Stomach (tissue), 9 donors: ENCODE data around the gene TTC7B. TPM values are rescaled to one million over a fixed set of nuclear protein-coding genes. Genes with fewer than 3 reads are reported as not detected.

Experiments used
- DNase-seq, 2 donors: peaks; one replicate each; pipeline versions ENCODE4 v3.0.0 to v3.0.0-alpha.2; 2013 to 2019
- H3K27ac ChIP-seq, 5 donors: fragments of 200-600 bp in 4 of 5; sonication (generic) in 4 of 5; one replicate each; pipeline ENCODE4 v1.5.1; 2013 to 2019; ENCODE audit warnings: mild to moderate bottlenecking in 1 of 5, moderate library complexity in 1 of 5
- H3K27me3 ChIP-seq, 3 donors: fragments of 200-600 bp; sonication (generic); one replicate each; pipeline ENCODE4 v1.5.1; 2017 to 2019; ENCODE audit warnings: mixed run types in 1 of 3
- H3K36me3 ChIP-seq, 4 donors: fragments of 200-600 bp; sonication (generic); 1 replicate in 3 of 4; 2 replicates in 1 of 4; pipeline ENCODE4 v1.5.1; 2016 to 2019
- H3K4me1 ChIP-seq, 4 donors: fragments of 200-600 bp; sonication (generic); one replicate each; pipeline ENCODE4 v1.5.1; 2016 to 2019
- H3K4me3 ChIP-seq, 4 donors: fragments of 200-600 bp; sonication (generic) in 3 of 4; one replicate each; pipeline ENCODE4 v1.5.1; 2016 to 2019; ENCODE audit warnings: mild to moderate bottlenecking in 1 of 4
- H3K9me3 ChIP-seq, 4 donors: fragments of 200-600 bp; sonication (generic); one replicate each; pipeline ENCODE4 v1.5.1; 2016 to 2019
- EP300 ChIP-seq: sonication (generic); formaldehyde crosslinking; IDR thresholded peaks from one replicate; pipeline ENCODE4 v1.6.1; 2017; ENCODE audit warnings: antibody characterized with exemption
- POLR2A ChIP-seq, 4 donors: fragments of 450-650 bp; IDR thresholded peaks; one replicate each; pipeline ENCODE4 v1.6.1; 2016; ENCODE audit warnings: antibody characterized with exemption in 4 of 4, control low read depth in 2 of 4, mild to moderate bottlenecking in 1 of 4, moderate library complexity in 1 of 4
- POLR2AphosphoS5 ChIP-seq, 3 donors: sonication (generic); formaldehyde crosslinking; IDR thresholded peaks; one replicate each; pipeline ENCODE4 v1.6.1; 2016; ENCODE audit warnings: antibody characterized with exemption in 3 of 3
- WGBS, 5 donors: extraction: QIAGEN DNeasy Blood & Tissue Kit in 3 of 5; methylation state at CpG; one replicate each; pipeline versions ENCODE4 v1.1.5 to v1.1.7; 2013 to 2018; 5-methylcytosine and 5-hydroxymethylcytosine counted together
- intact Hi-C: fragments of 100-400 bp; cut with DNase I; formaldehyde crosslinking; loops from one replicate; pipeline ENCODE4 v1.15.1; 2023; ENCODE audit warnings: low total_unique reads
- polyA plus RNA-seq, 3 donors: library from polyadenylated mRNA; stranded (reverse); fragments of 200-250 nt; gene quantifications; one replicate each; pipeline ENCODE4 v1.2.3, GENCODE V29; 2013
- total RNA-seq, 5 donors: library from RNA; depleted of rRNA; stranded (reverse); fragments of >200 nt; gene quantifications; one replicate each; pipeline versions ENCODE4 v1.1.0 to v1.2.3, GENCODE V29; 2014 to 2016
- TF ChIP-seq, protein P1 (sequence below), 7 experiments: fragments of 450-650 bp in 4 of 7; fragments of 200-600 bp in 3 of 7; sonication (generic) in 3 of 7; IDR thresholded peaks; one replicate each; pipeline ENCODE4 v1.5.1; 2016 to 2019; ENCODE audit warnings: antibody characterized with exemption in 7 of 7, control low read depth in 2 of 7, mild to moderate bottlenecking in 1 of 7
- donor health status: healthy with polysubstance abuse.
- donor health status: Bipolar disorder and iron deficiency.
- donor health status: healthy.

Gene TTC7B
- total and polyA plus RNA-seq, 8 donors: 6.8 to 110 (median 17.7) TPM

DNA sequence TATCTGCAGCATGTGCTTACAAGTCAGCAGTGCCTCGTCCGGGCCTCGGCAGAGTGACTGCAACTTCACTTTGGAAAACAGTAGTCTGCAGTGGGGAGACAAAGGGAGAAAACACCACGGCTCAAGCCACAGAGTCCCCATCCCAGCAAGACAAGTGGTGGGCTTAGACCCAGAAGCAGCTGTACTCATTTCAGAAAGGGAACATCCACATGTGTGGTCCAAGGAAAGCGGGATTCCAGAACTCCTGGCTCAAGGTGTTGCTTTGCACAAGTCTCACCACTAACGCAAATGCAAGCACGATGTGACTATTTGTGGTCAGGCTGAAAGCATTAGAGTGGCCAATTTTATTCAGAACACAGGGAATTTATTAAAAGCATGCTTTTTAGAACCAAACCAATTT is 198.3 kb downstream of the TTC7B start:
- Histone ChIP-seq H3K36me3 (peaks cover 0 to 46% (median 10%) of the 10 kb centered on the region in 4 donors), H3K27me3 (no peaks in the 10 kb centered on the region), H3K4me1 (peaks cover 0 to 14% (median 4%) of the 10 kb centered on the region in 4 donors), H3K9me3 (no peaks in the 10 kb centered on the region), H3K27ac (no peak overlapping the region), H3K4me3 (no peak overlapping the region)
- DNase-seq: no peak
- WGBS, 5 donors: 84 to 95% (median 88%) methylated on average over 7 of the region's 7 CpGs
- no peak for TF ChIP-seq POLR2A (IDR thresholded peaks at IDR 0.05)
- TF ChIP-seq EP300: no peak
- TF ChIP-seq, protein P1, sequence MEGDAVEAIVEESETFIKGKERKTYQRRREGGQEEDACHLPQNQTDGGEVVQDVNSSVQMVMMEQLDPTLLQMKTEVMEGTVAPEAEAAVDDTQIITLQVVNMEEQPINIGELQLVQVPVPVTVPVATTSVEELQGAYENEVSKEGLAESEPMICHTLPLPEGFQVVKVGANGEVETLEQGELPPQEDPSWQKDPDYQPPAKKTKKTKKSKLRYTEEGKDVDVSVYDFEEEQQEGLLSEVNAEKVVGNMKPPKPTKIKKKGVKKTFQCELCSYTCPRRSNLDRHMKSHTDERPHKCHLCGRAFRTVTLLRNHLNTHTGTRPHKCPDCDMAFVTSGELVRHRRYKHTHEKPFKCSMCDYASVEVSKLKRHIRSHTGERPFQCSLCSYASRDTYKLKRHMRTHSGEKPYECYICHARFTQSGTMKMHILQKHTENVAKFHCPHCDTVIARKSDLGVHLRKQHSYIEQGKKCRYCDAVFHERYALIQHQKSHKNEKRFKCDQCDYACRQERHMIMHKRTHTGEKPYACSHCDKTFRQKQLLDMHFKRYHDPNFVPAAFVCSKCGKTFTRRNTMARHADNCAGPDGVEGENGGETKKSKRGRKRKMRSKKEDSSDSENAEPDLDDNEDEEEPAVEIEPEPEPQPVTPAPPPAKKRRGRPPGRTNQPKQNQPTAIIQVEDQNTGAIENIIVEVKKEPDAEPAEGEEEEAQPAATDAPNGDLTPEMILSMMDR (IDR thresholded peaks at IDR 0.05): no peak
- no peak for TF ChIP-seq POLR2AphosphoS5 (IDR thresholded peaks at IDR 0.05)
- intact Hi-C loops: no loop called here

DNA sequence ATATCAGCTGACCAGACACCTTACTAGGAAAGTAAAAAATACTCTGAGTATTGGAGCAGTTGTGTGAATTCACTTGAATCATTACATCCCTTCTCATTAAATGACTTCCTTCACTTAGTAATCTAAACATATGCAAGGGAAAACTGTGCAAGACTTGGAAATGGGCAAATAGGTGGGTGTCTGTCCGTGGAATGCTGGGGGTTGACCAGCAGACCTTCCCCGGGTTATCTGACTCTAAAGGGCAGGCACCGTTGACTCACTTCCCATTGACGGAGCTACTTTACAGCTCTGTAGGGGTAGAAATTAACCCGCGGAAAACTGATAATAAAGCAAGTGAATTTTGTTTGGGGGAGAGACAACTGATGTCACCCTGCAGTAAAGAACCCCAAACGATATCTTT is 199.3 kb downstream of the TTC7B start:
- Histone ChIP-seq H3K36me3 (peaks cover 0 to 46% (median 10%) of the 10 kb centered on the region in 4 donors), H3K27ac (no peak overlapping the region), H3K4me1 (peaks cover 0 to 14% (median 7%) of the 10 kb centered on the region in 4 donors), H3K9me3 (no peaks in the 10 kb centered on the region), H3K4me3 (no peak overlapping the region), H3K27me3 (no peaks in the 10 kb centered on the region)
- intact Hi-C loops: no loop called here
- DNase-seq: no peak
- no peak for TF ChIP-seq EP300
- TF ChIP-seq POLR2A (IDR thresholded peaks at IDR 0.05): no peak
- TF ChIP-seq, protein P1 (IDR thresholded peaks at IDR 0.05): no peak
- TF ChIP-seq POLR2AphosphoS5 (IDR thresholded peaks at IDR 0.05): no peak
- 34 to 52% (median 47%) methylated on average over 7 of the region's 7 CpGs for WGBS, 5 donors

DNA sequence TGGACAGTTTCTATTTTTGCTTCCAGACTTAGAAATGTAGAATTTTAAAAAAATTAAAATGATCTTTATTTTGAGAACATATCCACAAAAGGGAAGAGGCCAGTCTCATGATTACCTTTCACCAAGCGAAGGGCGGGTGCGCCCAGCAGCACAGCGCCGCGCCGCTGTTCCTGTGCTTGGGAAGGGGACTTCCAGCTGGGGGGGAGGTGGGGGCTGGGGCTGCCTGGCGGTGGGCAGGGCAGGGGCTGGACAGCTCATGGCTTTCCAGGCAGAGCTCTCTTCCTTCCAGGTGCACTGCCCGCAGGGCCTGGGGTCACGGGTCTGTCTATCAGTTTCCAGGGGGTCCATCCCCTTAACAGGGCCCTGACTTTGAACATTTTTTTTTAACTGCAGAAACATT is 199.9 kb downstream of the TTC7B start:
- H3K36me3 ChIP-seq: peaks cover 0 to 43% (median 10%) of the 10 kb centered on the region in 4 donors
- no peak overlapping the region for H3K27ac ChIP-seq
- intact Hi-C loops: no loop called here
- no peaks in the 10 kb centered on the region for H3K27me3 ChIP-seq
- 85 to 91% (median 85%) methylated on average over 9 to 10 of the region's 10 CpGs for WGBS, 5 donors
- DNase-seq: no peak
- H3K4me1 ChIP-seq: peaks cover 0 to 18% (median 7%) of the 10 kb centered on the region in 4 donors
- H3K9me3 ChIP-seq: no peaks in the 10 kb centered on the region
- TF ChIP-seq POLR2A (IDR thresholded peaks at IDR 0.05): no peak
- TF ChIP-seq EP300: no peak
- TF ChIP-seq POLR2AphosphoS5 (IDR thresholded peaks at IDR 0.05): no peak
- TF ChIP-seq, protein P1 (IDR thresholded peaks at IDR 0.05): no peak
- no peak overlapping the region for H3K4me3 ChIP-seq

DNA sequence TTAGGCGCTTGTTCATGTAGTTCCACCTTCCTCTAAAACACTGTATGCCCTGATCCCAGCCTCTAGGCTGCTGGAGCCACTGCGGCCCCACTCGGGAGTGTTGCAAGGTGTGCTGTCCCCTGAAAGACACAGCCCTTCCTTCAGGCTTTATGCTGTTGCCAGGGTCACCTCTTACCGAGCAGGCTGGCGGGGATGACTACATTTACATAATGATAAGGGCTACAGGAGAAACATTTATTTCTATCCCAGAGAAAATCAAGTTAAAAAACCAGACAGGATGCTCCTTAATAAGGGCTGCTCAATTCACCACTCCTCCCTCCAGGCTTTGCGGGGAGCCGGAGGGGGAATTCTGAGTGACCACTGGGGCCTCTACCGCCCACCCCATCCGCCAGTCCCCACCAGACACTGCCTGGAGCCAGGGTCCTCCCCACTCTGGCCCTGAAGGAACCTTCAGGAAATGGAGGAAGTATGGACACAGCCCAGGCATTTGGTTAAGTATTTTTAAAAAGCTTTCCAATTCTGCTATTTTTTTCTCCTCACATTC is 200.6 kb downstream of the TTC7B start:
- WGBS, 5 donors: 59 to 69% (median 64%) methylated on average over 9 of the region's 9 CpGs
- intact Hi-C loops: no loop called here
- H3K4me1 ChIP-seq: peaks cover 0 to 18% (median 7%) of the 10 kb centered on the region in 4 donors
- no peak overlapping the region for H3K27ac ChIP-seq
- no peaks in the 10 kb centered on the region for H3K27me3 ChIP-seq
- TF ChIP-seq POLR2AphosphoS5 (IDR thresholded peaks at IDR 0.05) (no peak), EP300 (no peak), POLR2A (IDR thresholded peaks at IDR 0.05) (no peak)
- TF ChIP-seq, protein P1 (IDR thresholded peaks at IDR 0.05): no peak
- no peak overlapping the region for H3K4me3 ChIP-seq
- peak in 1 of 2 donors; percentile 74 for DNase-seq
- H3K36me3 ChIP-seq: peaks cover 0 to 39% (median 11%) of the 10 kb centered on the region in 4 donors
- H3K9me3 ChIP-seq: no peaks in the 10 kb centered on the region
